DMS 273 (cell line): Measurements from ENCODE around the gene EOLA1.
"Not testable (repeated sequence)": the region's sequence is repeated elsewhere in the genome, so short reads cannot be mapped to it uniquely, and the experiment has no call there.

Experiments
- DNase-seq: peaks from one replicate; lab custom pipeline; 2025; ENCODE audit not compliant: unreplicated experiment; lab: John Stamatoyannopoulos, UW

Gene EOLA1

DNA sequence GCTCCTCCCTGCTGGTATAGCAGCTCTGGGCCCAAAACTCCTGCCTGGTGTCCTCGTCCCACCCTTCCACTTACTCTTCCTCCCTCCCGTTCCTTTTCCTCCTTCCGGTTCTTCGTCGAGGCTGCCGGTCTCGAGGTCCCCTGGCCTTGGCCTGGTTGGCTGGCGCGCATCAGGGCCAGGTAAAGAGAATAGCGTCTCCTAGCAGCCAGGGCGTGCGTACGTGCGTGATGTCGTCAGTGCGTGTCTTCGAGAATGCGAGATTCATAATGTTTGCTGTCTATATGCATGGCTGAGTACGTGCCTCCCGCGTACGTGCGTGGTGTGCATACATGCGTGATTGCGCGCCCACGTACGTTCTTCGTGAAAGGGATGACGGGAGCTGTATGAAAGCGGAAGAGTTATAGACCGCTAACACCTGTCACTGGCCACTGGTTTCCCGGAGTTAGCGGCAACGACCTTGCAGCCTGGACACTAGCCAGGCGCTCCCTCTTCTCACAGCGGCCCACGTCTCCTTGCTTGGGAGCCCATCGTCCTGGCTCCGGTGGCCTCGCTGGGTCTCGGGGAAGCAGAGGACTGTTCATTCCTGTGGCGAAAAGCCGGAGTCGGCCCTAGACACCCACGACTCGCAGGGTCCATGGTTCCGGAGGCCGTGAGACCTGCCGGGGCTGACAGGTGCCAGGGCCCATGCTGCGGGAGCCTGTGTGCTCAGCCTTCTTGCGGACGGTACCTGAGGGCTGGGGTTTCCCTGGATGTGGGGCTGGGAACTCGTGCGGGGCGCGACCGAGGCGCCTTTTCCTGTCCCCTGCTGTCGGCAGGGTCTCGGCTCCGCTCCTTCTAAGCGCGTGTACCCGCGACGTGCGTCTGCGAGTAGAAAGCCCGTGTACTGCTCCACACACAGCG lies at the start of gene EOLA1:
TSS of gene EOLA1 (plus strand) at position 392 of the 900 bp plus-strand sequence. CDS start 4,619 bp downstream, outside the sequence.
- DNase-seq = peak; percentile 94

DNA sequence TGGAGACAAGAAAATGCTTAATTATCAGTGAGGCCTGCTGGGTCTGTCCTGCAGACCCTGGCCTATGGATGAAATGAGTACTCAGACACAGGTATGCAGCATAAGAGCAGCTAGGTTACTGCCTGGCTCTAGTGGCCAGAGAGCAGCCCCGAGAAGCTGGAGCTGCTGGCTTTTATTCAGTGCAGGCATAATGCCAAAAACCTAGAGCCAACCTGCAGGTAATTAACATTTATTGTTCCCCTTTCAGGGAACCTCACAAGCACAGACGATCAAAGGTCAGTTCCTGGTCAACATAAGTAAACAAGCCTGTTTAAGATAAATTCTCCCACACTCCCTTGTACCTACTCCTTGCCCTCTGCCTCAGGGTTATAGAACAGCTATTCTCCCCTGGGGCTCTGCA lies 49.0 kb upstream of the EOLA1 start:
- DNase-seq = no peak

DNA sequence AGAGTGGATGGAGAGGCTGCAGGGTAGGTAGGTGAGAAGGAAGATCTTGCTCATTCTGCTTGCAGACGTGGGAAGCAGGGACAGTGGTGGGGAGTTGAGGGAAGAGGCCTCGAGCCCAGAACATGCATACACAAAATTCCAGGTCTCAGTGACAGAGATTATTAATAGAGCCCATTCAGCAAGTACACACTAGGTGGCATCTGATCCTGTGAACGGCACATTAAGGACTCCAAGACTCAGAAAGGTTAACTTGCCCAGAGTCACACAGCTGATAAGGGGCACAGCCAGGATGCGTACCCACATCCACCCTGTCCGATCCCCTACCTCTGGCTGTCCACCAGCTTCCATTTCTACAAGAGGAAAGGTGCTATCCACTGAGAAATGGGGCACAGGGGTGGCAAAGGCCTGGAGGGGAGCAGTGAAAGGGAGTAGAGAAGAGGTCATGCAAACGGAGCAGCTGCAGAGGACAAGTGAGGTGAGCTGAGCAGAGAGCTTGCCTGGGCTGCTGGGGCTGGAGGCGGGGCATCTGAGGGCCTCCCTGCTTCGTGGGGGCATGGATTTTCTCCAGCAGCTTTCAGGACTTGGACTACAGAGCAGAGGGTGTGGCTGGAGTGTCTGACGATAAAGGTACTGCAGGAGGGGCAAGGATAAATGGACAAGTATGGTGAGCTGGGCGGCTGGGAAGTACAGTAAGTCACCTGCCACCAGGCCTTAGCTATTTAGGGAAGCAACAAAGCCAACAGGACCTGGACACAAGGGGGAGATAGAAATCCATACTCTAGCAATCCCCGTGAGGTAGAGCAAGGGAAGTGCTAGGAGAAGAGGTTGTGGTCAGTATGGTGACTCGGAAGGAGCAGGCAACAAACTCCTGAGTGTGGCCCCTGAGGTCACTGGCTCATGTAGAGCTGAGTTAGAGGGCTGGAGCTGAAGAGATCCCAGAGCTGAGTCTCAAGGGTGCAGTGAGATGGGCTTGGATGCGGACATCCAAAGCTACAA lies 46.9 kb upstream of the EOLA1 start:
- DNase-seq = peak; percentile 10

DNA sequence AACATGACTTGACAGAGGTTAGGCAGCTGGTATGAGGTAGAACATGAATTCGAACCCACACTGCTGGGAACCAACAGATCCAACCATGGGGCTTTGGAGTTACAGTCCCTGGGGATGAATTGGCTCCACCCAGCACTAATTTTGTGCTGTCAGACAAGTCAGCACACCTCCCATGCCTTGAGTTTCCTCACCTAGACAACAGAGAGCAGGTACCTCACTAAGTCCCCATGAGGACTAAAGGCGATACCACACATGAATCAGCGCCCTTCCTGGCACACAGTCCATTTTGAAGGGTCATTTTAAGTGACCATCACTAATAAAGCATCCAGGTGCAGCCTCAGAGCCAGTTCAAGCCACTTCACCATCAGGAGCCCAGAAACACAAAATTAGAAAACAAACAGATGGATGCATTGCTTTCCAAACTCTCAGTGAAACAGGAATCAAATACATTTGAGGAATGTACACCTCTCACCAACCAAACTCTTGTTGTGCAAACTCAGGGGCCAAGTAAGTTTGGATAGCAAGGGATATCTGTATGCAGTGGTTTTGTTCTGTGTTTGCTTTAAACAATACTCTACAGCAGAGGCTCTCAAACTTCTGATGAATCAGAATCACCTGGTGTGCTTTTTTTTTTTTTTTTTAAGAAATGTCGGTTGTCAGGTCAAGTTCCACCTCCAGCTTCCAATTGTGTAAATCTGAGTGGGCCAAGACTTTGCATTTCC lies 45.8 kb upstream of the EOLA1 start:
- no peak for DNase-seq

DNA sequence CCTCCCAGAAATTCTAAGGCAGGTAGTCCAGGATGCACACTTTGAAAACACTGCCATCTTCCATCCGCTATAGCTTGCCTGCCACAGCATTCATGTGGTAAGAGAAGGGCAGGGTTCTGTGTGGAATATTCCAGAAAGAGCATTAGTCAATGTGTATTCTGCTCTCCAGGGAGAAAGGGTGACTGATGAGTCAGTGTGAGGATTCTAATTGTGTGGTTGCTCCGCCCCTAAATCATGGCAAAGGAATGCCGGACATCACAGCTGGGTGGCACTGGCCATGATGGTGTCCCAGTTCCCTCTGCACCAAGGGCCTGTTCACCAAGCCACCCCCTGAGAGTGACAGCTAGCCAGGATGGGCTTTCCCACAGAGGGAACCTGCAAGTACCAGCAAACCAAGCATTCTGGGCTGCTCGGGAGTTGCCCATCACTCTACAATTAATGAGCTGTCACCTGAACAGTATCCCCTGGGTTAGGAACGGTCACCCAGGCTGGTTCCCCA lies 45.2 kb upstream of the EOLA1 start:
- no peak for DNase-seq

DNA sequence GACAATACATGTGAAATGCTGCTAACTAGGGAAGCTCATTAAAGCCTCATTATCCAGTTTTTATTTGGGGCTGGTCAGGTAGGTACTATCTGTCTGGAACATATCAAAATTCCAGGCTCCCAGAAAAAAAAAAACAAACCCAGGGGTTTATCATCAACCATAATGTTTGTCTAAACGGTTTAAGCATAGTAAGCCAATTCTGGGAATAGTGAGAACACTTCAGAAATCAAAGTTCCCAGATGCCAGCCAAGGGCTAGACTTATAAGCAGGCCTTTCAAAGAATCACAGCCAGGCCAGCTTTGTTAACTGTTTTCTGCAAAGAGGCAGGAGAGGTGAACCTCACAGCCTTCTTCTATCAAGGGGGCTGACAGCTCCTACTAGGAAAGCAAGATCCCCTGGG lies 43.8 kb upstream of the EOLA1 start:
- no peak for DNase-seq

DNA sequence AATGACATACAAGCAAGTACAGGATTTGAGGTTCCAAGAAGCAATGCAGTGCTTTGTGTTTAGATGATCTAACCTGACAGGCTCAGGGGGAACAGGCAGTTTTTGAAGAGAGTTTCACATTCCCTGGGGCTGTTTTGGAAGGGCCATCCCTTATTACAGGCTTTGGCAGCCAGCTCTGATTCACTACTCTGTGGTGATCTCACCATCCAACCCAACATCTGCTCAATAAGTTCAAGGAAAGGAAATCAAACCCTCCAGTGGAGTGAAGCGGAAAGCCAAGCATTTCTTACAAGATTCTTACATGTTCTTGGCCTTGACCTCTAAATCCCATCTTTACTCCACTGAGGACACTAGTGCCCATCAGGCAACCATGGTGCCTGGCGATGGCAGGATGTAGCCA lies 43.2 kb upstream of the EOLA1 start:
- DNase-seq = peak; percentile 23

DNA sequence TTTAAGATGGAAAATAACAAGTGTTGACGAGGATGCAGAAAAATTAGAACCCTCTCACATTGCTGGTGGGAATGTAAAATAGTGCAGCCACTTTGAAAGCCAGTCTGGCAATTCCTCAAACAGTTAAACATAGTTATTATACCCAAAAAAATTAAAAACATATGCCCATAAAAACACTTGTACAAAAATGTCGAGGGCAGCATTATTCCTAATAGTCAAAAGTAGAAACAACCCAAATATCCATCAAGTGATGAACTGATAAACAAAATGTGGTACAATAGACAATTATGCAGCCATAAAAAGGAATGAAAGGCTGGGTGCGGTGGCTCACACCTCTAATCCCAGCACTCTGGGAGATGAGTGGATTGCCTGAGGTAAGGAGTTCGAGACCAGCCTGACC lies 42.0 kb upstream of the EOLA1 start:
- DNase-seq = no peak

DNA sequence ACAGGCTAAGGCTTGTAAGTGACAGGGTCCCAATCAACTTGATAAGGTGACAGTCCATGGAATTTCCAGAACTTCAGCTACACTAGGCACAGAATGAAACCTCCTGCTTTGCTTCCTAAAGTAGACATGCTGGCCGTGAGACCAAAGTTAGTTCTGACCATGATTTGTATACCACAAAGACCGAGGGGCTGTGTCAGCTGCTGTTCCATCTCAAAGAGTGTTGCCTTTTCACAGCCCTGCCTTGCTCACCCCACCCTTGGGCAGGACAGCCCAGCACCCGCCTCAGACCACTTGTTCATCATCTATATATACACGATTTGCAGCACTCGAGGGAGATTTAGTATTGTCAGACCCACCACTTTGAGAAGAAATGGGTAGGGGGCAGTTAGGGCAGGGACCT lies 41.0 kb upstream of the EOLA1 start:
- DNase-seq = no peak

DNA sequence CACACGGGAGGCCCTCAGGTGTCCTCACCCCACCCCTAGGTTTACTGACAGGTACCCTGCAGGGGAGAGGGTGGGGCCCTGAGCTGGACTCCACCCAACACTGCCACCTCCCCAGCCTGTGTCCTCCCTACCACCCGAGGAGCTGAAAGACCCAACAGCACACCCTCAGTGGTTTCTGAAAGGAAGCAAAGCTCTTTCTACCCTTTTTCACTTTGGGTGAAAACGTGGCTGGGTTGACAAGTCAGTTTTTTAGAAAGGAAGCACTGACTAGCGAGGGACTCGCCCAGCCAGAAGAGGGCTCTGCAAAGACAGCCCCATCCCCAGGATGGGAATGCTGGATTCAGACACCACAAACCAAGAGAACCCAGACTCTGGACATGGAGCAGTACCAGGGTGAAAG lies 37.9 kb upstream of the EOLA1 start:
- DNase-seq = not testable (repeated sequence)

DNA sequence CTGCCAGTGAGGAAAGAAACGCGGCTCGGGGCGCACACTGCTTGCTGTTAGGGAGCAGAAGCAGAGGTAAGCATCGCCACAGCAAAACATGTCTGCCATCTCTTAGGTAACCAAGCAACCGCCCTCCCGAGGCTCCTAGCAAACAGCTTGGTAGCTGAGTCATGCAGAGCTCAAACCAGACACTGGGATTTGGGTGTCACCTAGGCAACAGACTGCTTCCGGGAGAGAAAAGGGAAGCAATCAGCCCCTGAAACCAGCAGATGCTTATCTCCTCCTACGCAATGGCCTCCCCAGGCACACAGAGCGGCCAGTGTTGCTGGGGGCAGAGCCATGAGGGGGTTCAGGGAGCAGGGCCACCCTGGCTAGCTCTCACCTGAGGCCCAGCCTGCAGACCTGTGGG lies 37.4 kb upstream of the EOLA1 start:
- DNase-seq = peak; percentile 74

DNA sequence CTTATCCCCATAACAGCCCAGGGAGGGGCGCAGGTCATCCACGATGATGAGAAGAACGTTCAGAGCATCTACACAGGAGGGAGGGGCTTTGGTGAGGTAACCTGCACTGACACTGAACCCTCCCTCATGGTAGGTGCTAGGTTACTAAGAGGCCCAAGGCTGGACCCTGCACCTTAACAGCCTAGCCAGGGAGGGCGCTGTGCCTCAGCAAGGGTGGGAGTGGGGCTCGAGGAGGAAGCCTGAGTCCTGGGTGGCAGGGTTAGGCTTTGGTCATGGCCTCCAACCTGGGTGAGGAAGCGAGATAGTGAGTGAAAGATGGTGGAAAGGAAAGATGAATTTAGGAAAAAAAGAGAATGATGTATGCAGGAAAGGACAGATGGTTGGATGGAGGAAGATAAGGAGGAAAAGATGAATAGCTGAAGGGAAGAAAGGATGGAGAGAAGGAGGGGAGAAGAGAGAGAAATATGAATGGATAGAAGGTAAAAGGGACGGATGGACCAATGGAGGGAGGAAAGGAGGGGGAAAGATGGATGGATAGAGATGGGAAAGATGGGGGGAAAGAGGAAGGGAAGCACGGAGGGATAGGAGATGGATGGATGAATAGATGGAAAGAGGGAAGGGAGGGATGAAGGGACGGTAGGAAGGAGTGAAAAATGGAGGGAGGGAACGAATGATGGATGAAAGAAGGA lies 36.4 kb upstream of the EOLA1 start:
- peak; percentile 73 for DNase-seq

DNA sequence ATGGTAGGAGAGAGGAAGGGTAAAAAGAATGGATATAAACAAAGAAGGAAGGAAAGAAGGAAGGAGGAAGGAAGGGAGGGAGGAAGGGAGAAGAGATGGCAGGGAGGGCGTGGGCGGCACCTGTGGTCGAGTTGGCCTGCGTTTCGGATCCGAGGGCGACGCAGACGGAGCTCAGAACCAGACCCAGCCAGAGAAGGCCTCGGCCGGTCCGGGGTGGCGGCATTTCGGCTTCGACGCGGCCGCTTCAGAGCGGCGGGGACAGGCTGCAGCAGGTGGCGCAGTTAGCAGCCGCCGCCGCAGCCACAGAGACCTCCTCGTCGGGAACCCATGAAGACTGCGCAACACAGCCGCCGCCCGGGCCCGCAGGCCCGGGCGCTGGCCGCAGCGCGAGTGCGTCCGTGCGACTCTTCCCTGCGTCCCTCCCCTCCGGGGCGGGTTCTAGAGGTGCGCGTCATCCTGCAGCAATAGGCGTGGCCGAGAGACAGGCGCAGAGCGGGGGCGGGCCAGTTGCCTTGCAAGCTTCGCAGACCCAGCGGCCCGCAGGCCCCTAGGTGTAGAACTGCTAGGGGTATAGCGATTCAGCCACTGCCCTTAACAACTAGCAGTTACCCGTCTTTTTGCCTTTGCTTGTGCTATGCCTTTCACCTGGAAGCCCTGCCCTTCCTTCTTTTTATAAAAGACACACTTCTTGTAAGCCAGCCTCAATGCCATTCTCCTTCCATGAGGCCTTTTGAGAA lies 35.7 kb upstream of the EOLA1 start, which contains the start of gene IDS:
TSS of gene IDS (minus strand) at position 392 of the 737 bp plus-strand sequence. CDS start at position 223, 169 bp downstream.
- peak; percentile 96 for DNase-seq

DNA sequence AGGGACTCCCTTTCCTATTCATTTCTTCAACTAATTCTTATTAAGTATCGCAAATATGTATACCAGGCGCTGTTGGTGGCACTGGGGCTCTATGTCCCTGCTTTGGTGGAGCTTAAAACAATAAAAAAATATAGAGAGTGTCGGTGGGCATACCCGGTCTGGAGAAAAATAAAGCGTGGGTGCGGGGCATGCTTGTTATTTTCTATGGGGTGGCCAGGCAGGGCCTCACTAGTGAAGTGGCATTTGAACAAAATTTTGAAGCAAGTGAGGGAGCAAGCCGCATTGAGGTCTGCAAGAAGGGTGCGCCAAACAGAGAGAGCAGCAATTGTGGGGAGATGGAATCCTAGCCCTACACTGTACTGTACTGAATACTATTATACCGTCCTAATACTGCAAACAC lies 35.1 kb upstream of the EOLA1 start:
- DNase-seq = no peak

DNA sequence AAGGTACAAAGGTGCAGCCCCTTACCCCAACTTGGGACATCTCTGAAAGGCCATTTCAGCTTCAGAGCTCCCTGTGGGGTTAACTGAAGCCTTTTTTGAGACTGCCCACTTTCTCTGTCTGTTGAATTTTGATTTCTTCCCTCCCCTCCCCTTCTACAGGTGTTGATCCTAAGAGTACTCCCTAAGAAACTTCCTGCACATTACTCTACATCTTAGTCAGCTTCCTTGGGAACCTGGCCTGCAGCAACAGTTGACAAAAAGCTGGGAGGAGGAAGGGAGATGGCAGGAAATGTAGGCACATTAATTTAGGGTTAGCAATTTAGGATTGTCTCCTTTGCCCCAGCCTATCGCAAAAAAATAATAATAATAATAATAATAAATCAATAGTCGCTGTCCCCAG lies 34.5 kb upstream of the EOLA1 start:
- DNase-seq = no peak

DNA sequence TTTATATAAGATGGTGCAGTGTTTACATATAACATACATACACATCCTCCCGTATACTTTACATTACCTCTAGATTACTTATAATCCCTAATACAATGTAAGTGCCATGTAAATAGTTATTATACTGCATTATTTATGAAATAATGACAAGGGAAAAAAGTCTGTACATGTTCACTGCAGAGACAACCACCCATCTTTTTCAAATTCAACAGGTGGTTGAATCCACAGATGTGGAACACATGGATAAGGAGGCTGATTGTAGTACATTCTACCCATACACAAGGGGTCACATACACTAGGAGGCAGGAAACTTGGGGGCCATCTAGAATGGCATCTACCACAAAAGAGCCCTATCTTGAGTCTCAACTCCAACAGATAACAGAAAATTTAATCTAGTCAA lies 32.3 kb upstream of the EOLA1 start:
- DNase-seq = no peak

DNA sequence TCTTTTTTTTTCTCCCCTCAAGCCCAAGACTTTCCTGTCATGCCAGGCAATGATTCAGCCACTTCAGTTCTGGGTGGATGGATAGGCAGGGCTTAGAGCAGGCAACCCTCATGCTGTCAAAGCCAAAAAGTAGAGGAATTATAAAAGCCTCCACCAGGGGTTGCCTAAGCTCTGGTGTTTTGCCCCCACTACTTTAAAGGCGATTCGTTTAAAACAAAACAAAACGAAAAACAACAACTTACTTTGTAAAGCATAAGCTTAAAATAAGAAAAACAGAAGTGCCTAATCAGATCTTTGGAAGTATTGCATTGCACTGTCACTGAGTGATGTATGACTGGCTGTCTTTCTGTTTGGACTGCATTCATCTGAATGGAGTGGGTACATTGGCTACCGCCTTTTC lies 30.4 kb upstream of the EOLA1 start:
- DNase-seq = peak; percentile 29

DNA sequence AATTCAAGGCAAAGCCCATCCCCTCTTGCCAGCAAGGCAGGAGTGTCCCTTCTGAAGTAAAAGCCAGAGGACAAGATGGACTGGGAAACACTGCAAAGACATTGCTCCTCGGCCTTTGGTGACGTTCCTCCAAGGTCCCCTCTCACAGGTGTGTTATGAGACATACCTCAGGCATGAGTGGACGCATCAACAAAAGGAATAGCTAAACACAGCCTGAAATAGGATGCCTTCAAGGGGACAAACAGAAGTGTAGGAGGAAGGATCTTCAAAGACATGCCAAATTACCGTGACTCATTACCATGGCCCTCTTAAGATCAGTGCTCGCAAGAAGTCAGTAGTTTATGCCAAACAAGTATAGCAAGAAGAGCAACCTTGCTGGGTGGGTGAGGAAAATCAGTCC lies 29.7 kb upstream of the EOLA1 start:
- no peak for DNase-seq

DNA sequence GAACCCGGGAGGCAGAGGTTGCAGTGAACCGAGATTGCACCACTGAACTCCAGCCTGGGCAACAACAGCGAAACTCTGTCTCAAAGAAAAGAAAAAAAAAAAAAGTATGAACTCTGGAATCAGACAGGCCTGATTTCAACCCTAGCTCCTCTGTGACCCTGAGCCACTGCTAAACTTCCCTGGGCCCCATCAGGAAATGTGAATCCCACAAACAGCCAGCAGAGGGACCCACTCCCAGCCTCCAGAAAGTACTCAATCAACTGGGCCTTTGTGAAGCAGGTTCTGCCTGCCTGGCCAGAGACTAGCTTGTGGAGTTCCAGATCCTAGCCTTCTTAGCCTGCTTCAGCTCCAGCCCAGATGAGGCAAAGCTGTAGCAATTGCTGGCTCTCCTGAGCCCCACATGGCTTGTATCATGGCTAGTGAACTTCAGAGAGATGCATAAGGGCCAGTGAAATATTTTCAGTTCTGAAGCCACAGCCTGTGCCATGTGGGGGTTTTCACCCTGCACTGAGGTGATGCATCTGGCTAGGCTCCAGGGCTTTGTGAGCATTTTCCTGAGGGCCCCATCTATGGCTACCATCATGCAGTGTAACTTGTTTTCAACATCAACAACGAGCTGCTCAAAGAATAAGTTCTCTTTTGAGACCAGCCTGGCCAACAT lies 28.5 kb upstream of the EOLA1 start:
- DNase-seq = peak; percentile 79
